Transverse colon (tissue), 4 donors: Measurements from ENCODE around the gene SPAG7. TPM values are rescaled to one million over a fixed set of nuclear protein-coding genes. Genes with fewer than 3 reads are reported as not detected.

Experiments used
- DNase-seq: peaks from one replicate; pipeline ENCODE4 v3.0.0-alpha.2; 2019
- H3K27ac ChIP-seq, 4 donors: fragments of 200-600 bp; sonication (generic); 2 replicates each; pipeline ENCODE4 v1.5.1; 2016 to 2018; ENCODE audit warnings: inconsistent platforms in 4 of 4
- H3K27me3 ChIP-seq: fragments of 200-600 bp; sonication (generic); 2 replicates; pipeline ENCODE4 v1.5.1; 2017; ENCODE audit warnings: inconsistent platforms
- H3K36me3 ChIP-seq, 4 donors: fragments of 200-600 bp; sonication (generic); 2 replicates each; pipeline ENCODE4 v1.5.1; 2017 to 2019; ENCODE audit warnings: inconsistent platforms in 4 of 4
- H3K4me1 ChIP-seq, 4 donors: fragments of 200-600 bp; sonication (generic); 2 replicates each; pipeline ENCODE4 v1.5.1; 2017 to 2020; ENCODE audit warnings: inconsistent platforms in 4 of 4
- H3K4me3 ChIP-seq, 4 donors: fragments of 200-600 bp; sonication (generic); 1 replicate in 1 of 4; 2 replicates in 3 of 4; pipeline versions ENCODE4 v1.5.1 to v1.6.1; 2017 to 2019; ENCODE audit warnings: inconsistent platforms in 4 of 4
- H3K9me3 ChIP-seq, 2 donors: fragments of 200-600 bp; sonication (generic); 2 replicates each; pipeline ENCODE4 v1.5.1; 2017 to 2019; ENCODE audit warnings: inconsistent platforms in 2 of 2
- EP300 ChIP-seq: sonication (generic); formaldehyde crosslinking; IDR thresholded peaks from one replicate; pipeline ENCODE4 v1.6.1; 2017; ENCODE audit warnings: antibody characterized with exemption, low read depth
- POLR2A ChIP-seq: fragments of 450-650 bp; IDR thresholded peaks from one replicate; pipeline ENCODE4 v1.6.1; 2016; ENCODE audit warnings: antibody characterized with exemption, mild to moderate bottlenecking, moderate library complexity
- POLR2AphosphoS5 ChIP-seq, 3 donors: sonication (generic); formaldehyde crosslinking; IDR thresholded peaks; one replicate each; pipeline ENCODE4 v1.6.1; 2016; ENCODE audit warnings: antibody characterized with exemption in 3 of 3
- WGBS, 2 donors: methylation state at CpG; one replicate each; pipeline ENCODE4 v1.1.5; 2018; ENCODE audit warnings: low coverage in 1 of 2; 5-methylcytosine and 5-hydroxymethylcytosine counted together
- in situ Hi-C, 4 donors: fragments of 200-750 bp; cut with MboI; loops; one replicate each; pipeline versions ENCODE4 v1.15.0 to v1.15.1; 2017; ENCODE audit warnings: low sequenced_read_pairs in 3 of 4, low pct_ligation_motif_present in 1 of 4, low pct_unique_long_range_greater_than_20kb in 1 of 4
- intact Hi-C: fragments of 100-400 bp; cut with DNase I; formaldehyde crosslinking; loops from one replicate; pipeline ENCODE4 v1.15.1; 2023; ENCODE audit warnings: low total_unique reads
- total RNA-seq, 4 donors: library from RNA; depleted of rRNA; stranded (reverse); fragments of >200 nt; gene quantifications; one replicate each; pipeline ENCODE4 v1.1.0, GENCODE V29; 2016
- TF ChIP-seq, protein P1 (sequence below), 5 experiments: fragments of 200-600 bp in 3 of 5; fragments of 450-650 bp in 2 of 5; sonication (generic) in 3 of 5; IDR thresholded peaks; 1 replicate in 2 of 5; 2 replicates in 3 of 5; pipeline ENCODE4 v1.5.1; 2016 to 2017; ENCODE audit warnings: antibody characterized with exemption in 5 of 5, inconsistent platforms in 3 of 5, mild to moderate bottlenecking in 2 of 5, moderate library complexity in 1 of 5

The SPAG7 gene
- total RNA-seq, 4 donors from 2014 or later: 8.2 to 64.7 (median 47.4) TPM

DNA sequence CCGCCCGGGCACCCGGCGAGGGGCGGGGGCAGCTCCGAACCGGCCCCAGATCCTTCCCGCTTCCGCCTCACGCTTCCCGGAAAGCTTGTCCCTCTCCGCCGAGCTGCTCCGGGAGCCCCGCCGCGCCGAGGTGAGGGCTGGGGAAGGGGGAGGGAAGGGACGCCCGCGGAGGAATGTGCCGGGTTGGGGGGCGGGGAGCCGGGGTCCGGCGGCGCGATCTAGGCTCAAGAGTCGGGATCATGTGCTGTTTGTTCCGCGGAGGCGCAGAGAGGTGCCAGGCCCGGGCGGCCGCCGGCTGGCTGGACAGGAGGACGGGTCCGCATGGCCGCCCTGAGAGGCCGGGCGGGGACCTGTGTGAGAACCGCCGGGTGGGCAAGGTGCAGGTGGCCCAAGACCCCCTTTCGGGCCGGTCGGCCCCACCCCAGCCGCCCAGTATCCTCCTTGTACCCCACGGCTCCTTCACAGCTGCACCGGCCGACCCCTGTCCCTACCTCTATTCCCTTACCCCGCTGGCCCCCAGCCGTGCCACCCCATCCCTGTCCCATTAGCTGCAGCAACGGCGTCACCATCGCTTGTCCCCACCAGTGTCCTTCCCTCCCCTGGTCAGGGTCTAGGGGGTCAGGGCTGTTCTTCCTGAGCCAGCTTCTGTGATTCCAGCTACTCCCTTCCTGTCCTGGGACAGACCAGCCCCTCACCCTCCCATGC lies 30.6 kb upstream of the SPAG7 start:
- 1% methylated on average over 31 of the region's 55 CpGs; no CpG with 5 or more reads in 1 of the 2 donors for WGBS, 2 donors
- Histone ChIP-seq H3K36me3 (peaks cover 0 to 16% (median 1%) of the 10 kb centered on the region in 4 donors), H3K27ac (peak overlapping the region; percentile 92 to 96 (median 94)), H3K4me3 (peak overlapping the region; percentile 80 to 97 (median 90)), H3K9me3 (no peaks in the 10 kb centered on the region), H3K27me3 (no peaks in the 10 kb centered on the region), H3K4me1 (peaks cover 17 to 29% (median 26%) of the 10 kb centered on the region in 4 donors)
- intact Hi-C loops (no loop called here), in situ Hi-C loops (no loop called here)
- peak; percentile 23 for DNase-seq
- TF ChIP-seq, protein P1, sequence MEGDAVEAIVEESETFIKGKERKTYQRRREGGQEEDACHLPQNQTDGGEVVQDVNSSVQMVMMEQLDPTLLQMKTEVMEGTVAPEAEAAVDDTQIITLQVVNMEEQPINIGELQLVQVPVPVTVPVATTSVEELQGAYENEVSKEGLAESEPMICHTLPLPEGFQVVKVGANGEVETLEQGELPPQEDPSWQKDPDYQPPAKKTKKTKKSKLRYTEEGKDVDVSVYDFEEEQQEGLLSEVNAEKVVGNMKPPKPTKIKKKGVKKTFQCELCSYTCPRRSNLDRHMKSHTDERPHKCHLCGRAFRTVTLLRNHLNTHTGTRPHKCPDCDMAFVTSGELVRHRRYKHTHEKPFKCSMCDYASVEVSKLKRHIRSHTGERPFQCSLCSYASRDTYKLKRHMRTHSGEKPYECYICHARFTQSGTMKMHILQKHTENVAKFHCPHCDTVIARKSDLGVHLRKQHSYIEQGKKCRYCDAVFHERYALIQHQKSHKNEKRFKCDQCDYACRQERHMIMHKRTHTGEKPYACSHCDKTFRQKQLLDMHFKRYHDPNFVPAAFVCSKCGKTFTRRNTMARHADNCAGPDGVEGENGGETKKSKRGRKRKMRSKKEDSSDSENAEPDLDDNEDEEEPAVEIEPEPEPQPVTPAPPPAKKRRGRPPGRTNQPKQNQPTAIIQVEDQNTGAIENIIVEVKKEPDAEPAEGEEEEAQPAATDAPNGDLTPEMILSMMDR (IDR thresholded peaks at IDR 0.05): no peak
- TF ChIP-seq POLR2AphosphoS5 (IDR thresholded peaks at IDR 0.05) (peak in 1 of 3 donors; percentile 9), EP300 (no peak), POLR2A (peak; percentile 5)

DNA sequence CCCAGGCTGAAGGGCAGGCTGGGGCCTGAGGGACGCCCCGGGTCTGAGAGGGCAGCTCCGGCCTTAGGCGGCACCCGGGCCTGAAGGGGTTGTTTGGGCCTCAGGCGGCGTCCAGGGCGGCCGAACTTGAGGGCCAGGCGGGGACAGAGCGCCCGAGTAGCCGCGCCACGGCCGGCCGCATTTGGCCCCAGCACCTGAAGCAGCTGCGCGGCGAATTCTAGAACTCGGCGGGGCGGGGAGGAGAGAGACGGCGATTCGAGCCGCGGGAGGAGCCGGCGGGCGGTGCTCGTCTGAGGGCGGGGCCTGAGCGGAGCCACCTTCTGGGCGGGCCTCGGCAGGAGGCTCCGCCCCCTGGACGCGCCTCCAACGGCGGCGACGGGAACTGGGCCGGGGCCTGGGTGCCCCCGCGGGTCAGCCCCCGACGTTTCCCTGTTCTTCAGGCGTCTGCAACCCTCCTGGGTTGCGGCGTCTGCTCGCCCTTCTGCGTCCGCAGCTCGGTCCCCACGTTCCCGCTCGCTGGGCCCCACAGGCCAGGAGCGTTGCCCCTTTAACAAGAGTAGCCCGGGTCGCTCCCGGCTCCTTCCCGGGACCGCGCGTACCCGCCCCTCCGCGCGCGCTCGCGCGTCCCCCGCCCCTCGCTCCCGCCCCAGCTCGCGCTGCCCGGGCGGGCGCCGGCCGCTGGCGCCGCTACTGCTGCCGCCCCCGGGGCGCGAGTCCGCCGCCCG lies 29.8 kb upstream of the SPAG7 start, which contains the start of the genes INCA1 and KIF1C:
Gene INCA1, minus strand, starts transcription at position 221 of the 725 bp plus-strand sequence. CDS start 3,085 bp downstream, outside the sequence.
Gene KIF1C, plus strand, starts transcription at position 649 of the 725 bp plus-strand sequence. CDS start 2,297 bp downstream, outside the sequence.
- Histone ChIP-seq H3K36me3 (peaks cover 0 to 12% (median 0%) of the 10 kb centered on the region in 4 donors), H3K9me3 (no peaks in the 10 kb centered on the region), H3K4me3 (peak within 1 kb of the TSS; percentile 80 to 97 (median 90)), H3K4me1 (peaks cover 17 to 29% (median 26%) of the 10 kb centered on the region in 4 donors), H3K27ac (peak within 1 kb of the TSS; percentile 92 to 96 (median 94)), H3K27me3 (no peaks in the 10 kb centered on the region)
- in situ Hi-C loops (no loop called here), intact Hi-C loops (no loop called here)
- DNase-seq: peak; percentile 96
- TF ChIP-seq EP300 (no peak), POLR2A (peak; percentile 81), POLR2AphosphoS5 (IDR thresholded peaks at IDR 0.05) (peak; percentile 64 to 88 (median 78))
- TF ChIP-seq, protein P1 (IDR thresholded peaks at IDR 0.05): peak in 4 of 5 experiments; percentile 15 to 61 (median 34)
- WGBS, 2 donors: 0% methylated on average over 52 of the region's 93 CpGs; no CpG with 5 or more reads in 1 of the 2 donors

DNA sequence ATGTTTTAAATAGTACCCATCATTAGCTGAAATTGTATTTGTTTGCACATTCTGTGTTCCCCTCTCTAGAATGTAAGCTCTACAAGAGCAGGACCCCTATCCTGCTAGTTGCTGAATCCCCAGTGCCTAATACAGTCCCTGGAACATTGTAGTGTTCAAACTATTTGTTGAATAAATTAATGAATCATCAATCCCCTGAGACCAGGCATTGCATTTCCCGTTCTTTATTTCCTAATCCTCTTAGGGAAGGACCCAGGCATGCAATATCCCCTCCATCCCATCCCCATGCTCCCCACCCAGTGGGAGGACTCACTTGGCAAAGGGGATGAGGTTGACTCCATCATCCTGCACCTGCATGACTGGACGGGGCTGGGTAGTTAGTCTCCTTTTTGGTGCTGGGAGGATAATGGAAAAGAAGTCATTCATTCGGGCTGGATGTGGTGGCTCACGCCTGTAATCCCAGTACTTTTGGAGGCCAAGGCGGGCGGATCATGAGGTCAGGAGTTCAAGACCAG lies 26.5 kb upstream of the SPAG7 start:
- Histone ChIP-seq H3K4me3 (no peak overlapping the region), H3K27ac (no peak overlapping the region), H3K9me3 (no peaks in the 10 kb centered on the region), H3K27me3 (no peaks in the 10 kb centered on the region), H3K4me1 (peaks cover 10 to 17% (median 14%) of the 10 kb centered on the region in 4 donors), H3K36me3 (no peaks in the 10 kb centered on the region)
- DNase-seq: no peak
- WGBS, 2 donors: 82 to 89% methylated on average over 1 to 6 of the region's 6 CpGs
- TF ChIP-seq POLR2A: no peak
- no peak for TF ChIP-seq POLR2AphosphoS5 (IDR thresholded peaks at IDR 0.05)
- no peak for TF ChIP-seq EP300
- TF ChIP-seq, protein P1 (IDR thresholded peaks at IDR 0.05): no peak
- intact Hi-C loops: no loop called here
- in situ Hi-C loops: no loop called here
